ENCODE results near the gene GDAP1L1.
A peak's percentile ranks its signal among the peaks of the same experiment; 100 is the strongest.

Gene GDAP1L1

GRCh38 chr20:44247131-44247571, at the start of gene GDAP1L1:
TSS of gene GDAP1L1 (plus strand) at chr20:44247308. CDS start at chr20:44247335, 27 bp downstream.
- no peak for DNase-seq

DNA sequence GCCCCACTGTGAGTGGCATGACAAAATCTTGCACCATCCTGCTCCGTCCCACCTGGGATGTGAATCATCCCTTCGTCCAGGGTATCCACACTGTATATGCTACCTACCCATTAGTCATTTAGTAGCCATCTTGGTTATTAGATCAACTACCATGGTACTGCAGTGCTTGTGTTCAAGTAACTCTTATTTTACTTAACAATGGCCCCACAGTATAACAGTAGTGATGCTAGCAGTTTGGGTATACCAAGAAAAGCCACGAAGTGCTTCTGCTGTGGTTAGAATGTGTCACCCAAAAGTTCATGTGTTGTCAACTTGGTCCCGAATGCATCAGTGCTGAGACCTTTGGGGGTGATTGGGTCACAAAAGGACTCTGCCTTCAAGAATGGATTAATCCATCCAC, 48.2 kb upstream of the GDAP1L1 start:
- no peak for DNase-seq

DNA sequence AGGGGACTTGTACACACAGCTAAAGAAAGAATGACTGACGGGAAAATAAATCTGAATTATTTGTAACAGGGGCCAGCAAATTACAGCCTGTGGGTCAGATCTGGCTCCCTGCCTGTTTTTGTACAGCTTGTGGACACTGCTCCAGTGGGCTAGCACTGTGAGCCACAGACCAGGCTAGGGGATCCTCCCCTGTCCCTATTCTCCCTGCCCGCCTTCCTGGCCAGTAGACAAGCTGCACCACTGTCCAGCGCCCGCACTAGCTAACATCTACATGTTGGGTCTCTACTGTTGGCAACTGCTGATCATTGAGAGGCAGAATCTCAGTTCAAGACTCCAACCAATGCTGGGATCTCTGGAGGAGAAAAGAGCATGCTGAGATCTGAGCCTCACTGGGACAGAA, 47.2 kb upstream of the GDAP1L1 start:
- DNase-seq: no peak

GRCh38 chr20:44200371-44200770, 46.7 kb upstream of the GDAP1L1 start:
- DNase-seq: no peak

DNA sequence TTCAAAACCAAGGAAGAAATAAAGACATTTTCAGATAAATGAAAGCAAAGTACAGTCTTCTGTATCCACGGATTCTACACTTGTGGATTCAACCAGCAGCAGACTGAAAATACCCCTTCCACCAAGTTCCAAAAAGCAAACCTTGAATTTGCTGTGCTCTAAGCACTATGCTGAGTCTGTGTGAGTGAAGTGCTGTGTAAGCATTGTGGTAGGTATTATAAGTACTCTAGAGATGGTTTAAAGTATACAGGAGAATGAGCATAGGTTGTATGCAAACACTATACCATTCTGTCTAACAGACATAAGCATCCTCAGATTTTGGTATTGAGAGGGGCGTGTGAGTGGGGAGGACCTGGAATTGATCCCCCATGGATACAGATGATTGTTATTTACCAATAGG, 46.1 kb upstream of the GDAP1L1 start:
- DNase-seq: no peak

GRCh38 chr20:44203161-44203560, 43.9 kb upstream of the GDAP1L1 start:
- no peak for DNase-seq

DNA sequence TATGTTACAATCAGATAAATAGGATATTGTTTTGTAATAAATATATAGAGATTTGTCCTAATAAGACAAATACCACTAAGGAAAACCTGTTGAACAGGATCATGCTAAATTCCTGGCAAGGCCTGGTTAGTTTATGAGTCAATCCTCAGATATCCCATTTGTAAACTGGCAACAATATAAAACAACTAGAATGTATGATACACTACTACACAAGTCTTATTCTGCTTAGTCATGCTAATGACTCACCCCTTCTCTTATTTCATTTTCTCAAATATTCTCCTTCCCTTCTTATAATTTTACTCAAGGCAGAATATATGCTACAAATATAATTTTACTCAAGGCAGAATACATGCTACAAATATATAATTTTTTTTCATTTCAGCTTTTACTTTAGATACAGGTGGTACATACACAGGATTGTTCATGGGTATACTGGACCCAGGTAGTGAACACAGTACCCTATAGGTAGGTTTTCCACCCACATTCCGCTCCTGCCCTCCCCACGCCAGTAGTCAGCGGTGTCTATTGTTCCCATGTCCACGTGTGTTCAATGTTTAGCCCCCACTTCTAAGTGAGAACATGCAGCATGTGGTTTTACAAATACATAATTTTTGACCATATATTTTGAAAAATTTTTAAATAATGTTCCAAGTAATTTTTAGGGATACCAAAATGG, 42.8 kb upstream of the GDAP1L1 start:
- DNase-seq: no peak

- no peak for DNase-seq
Measured at GRCh38 chr20:44204832-44205215, 42.3 kb upstream of the GDAP1L1 start.

- DNase-seq: no peak
Measured at GRCh38 chr20:44206132-44206531, 41.0 kb upstream of the GDAP1L1 start.

- DNase-seq: no peak
Measured at GRCh38 chr20:44207126-44207723, 39.9 kb upstream of the GDAP1L1 start.

DNA sequence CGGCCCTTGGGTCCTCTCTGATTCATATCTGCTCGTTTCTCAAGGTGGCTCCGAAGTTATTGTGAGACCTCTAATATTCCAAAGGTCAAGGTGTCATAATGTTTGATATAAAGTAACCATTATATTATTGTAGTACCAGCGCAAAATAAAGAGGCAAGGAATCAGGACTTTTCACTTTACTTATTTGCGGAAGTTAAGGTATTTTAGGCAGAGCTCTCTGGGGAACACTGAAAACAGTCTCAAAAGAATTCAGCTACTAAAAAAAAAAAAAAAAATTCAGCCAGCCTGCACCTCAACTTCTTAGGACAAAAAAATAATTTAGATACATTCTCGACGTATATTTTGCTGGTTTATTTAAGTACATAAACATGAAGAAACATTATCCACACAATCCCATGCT, 38.9 kb upstream of the GDAP1L1 start:
- no peak for DNase-seq

DNA sequence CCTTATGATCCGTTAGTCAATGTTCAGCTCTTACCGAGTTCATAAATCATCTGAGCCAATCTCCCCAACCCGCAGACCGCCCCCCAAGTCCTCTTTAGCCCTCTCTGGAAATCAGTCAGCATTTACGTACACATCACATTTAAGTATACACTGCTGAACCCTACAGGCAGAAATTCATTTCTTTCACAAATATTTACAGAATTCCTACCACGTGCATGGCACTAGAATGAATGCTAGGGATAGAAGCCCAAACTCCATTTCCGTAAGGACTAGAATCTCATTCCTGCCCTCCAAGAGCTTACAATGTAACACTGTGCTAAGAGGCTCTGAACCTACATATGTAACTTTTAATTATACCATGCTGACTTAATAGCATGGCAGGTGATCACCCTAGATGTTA, 38.3 kb upstream of the GDAP1L1 start:
- no peak for DNase-seq

- DNase-seq: no peak
Measured at GRCh38 chr20:44209686-44210405, 37.3 kb upstream of the GDAP1L1 start.

DNA sequence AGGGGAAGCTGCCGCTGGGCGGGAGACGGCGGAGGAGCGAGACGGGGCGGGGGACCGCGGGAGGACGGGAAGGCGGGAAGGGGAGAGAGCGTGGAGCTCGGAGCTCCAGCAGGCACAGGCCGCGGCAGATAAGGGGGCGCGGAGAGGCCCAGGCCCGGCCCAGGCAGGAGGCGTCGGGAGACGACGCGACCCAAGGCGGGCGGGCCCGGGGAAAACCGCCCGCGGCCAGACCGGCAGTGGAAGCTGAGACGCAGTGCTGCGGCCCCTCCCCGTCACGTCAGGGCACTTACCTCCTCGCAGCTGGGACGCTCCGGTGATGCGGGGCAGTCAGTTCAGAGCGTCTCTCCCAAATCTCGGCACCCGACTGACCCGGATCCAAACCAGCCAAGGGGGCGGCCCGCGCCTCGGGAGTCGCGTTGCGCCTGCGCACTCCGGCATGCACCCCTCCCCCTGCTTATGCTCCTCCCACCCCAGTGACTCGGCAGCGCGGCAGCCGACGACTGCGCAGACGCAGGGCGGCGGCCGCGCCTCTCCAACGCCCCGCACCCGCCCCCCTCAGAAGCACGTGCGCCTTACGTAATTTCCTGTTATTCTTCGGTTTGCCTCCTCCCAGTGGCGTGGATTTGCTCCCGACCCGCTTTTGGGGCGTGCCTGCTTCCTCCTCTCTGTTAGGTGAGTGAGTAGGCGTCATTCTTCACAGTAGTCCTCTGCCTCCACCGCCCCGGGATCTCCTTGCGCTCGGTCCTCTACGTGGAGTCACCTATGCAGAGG, 36.5 kb upstream of the GDAP1L1 start, which contains the start of gene OSER1:
Gene OSER1, minus strand, starts transcription at position 366 of the 771 bp plus-strand sequence. CDS start 3,814 bp downstream, outside the sequence.
- peak; percentile 97 for DNase-seq

- no peak for DNase-seq
Measured at GRCh38 chr20:44211177-44212039, 35.7 kb upstream of the GDAP1L1 start.

DNA sequence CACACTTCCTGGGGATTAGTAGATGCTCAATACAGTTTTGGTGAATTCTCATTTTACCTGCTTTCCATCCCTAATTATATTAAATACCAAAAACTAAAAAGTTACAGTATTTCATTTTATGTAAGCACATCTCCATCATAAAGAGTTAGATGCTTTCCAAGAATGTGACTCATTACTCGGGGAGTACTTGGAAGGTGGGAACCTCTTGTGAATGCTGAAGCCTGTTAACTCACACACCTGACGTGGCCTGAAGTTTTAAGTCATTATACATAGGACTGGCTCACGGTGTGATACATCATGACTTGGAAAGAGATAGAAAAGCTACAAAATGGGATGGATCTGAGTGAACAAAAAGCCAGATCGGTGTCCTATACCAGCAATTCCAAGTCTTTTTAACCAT, 34.3 kb upstream of the GDAP1L1 start:
- no peak for DNase-seq

GRCh38 chr20:44215125-44215524, 32.0 kb upstream of the GDAP1L1 start:
- peak; percentile 77 for DNase-seq

- peak; percentile 58 for DNase-seq
Measured at GRCh38 chr20:44217342-44218092, 29.6 kb upstream of the GDAP1L1 start.

DNA sequence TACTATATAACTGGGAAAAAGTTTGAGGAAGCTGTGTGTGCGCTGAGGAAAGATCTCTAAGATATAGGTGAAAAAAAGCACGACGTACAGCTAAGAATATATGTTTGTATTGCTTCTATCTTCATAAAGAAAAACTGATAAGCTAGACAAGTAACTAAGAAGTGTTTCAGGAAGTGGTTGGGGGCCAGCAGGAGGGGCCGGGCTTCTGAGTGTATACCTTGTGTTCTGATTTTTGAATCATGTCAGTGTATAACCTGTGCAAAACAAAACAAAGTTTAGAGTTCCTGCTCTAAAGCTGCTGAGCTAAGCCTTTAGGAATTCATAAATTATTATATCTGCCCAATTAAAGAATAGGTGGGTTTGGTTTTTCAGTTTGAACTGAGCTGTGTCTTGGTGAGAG, 28.7 kb upstream of the GDAP1L1 start:
- DNase-seq: peak; percentile 40

DNA sequence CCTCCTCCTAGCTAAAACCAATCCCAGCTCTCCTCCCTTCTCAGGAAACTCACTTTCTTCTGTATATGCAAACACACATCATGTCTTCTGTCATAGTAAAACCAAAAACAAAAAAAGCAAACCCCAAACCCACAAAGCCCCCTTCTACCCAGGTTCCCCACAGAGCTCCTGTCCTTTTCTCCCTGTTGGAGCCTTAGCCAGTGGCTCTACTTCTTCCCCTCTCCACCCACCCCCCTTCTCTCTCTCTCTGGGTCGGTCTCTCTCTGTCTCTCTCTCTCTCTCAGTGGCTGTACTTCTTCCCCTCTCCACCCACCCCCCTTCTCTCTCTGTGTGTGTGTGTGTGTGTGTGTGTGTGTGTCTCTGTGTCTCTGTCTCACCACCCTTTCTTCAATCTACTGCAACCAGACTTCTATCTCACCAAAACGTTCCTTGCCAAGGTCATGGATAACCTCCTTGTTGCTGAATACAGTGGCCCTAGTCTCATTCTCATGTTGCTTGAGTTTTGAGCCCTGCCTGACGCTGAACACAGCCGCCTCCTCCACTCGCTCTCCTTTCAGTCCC, 27.9 kb upstream of the GDAP1L1 start:
- DNase-seq: no peak

GRCh38 chr20:44219791-44220190, 27.3 kb upstream of the GDAP1L1 start:
- DNase-seq: no peak
